Esophagus muscularis mucosa (tissue), 4 donors: ENCODE data around the gene ATP7B. TPM values are rescaled to one million over a fixed set of nuclear protein-coding genes. Genes with fewer than 3 reads are reported as not detected.

Experiments
- DNase-seq: peaks from one replicate; pipeline ENCODE4 v3.0.0-alpha.2; 2017; ENCODE audit errors: extremely low spot score
- H3K27ac ChIP-seq, 4 donors: fragments of 200-600 bp; sonication (generic); replicated peaks in 1 of 4; 1 replicate in 3 of 4; 2 replicates in 1 of 4; pipeline ENCODE4 v1.5.1; 2016 to 2019; ENCODE audit warnings: mild to moderate bottlenecking in 1 of 4
- H3K27me3 ChIP-seq, 4 donors: fragments of 200-600 bp; sonication (generic); one replicate each; pipeline versions ENCODE4 v1.5.1 to v1.6.0; 2016 to 2019
- H3K36me3 ChIP-seq, 4 donors: fragments of 200-600 bp; sonication (generic); one replicate each; pipeline ENCODE4 v1.5.1; 2016 to 2019
- H3K4me1 ChIP-seq, 4 donors: fragments of 200-600 bp; sonication (generic); one replicate each; pipeline ENCODE4 v1.5.1; 2016 to 2019
- H3K4me3 ChIP-seq, 4 donors: fragments of 200-600 bp; sonication (generic); 1 replicate in 2 of 4; 2 replicates in 2 of 4; pipeline ENCODE4 v1.5.1; 2016 to 2019; ENCODE audit warnings: mild to moderate bottlenecking in 4 of 4, moderate library complexity in 1 of 4
- H3K9me3 ChIP-seq, 4 donors: fragments of 200-600 bp; sonication (generic); 1 replicate in 3 of 4; 2 replicates in 1 of 4; pipeline ENCODE4 v1.5.1; 2016 to 2019
- EP300 ChIP-seq: sonication (generic); formaldehyde crosslinking; IDR thresholded peaks from one replicate; pipeline ENCODE4 v1.6.1; 2017; ENCODE audit warnings: antibody characterized with exemption
- POLR2A ChIP-seq: fragments of 450-650 bp; IDR thresholded peaks from one replicate; pipeline ENCODE4 v1.6.1; 2017; ENCODE audit warnings: antibody characterized with exemption, moderate library complexity, mild to moderate bottlenecking, low read depth
- POLR2AphosphoS5 ChIP-seq, 2 donors: sonication (generic); formaldehyde crosslinking; IDR thresholded peaks; one replicate each; pipeline ENCODE4 v1.6.1; 2017; ENCODE audit warnings: antibody characterized with exemption in 2 of 2
- WGBS: methylation state at CpG from one replicate; pipeline ENCODE4 v1.1.5; 2018; 5-methylcytosine and 5-hydroxymethylcytosine counted together
- intact Hi-C: fragments of 100-400 bp; cut with DNase I; formaldehyde crosslinking; loops from one replicate; pipeline ENCODE4 v1.15.1; 2023
- total RNA-seq, 4 donors: library from RNA; depleted of rRNA; stranded (reverse); fragments of >200 nt; gene quantifications; one replicate each; pipeline versions ENCODE4 v1.1.0 to v1.2.1, GENCODE V29; 2016
- TF ChIP-seq, protein P1 (sequence below), 3 experiments: fragments of 200-600 bp in 2 of 3; fragments of 450-650 bp in 1 of 3; sonication (generic) in 2 of 3; IDR thresholded peaks; one replicate each; pipeline ENCODE4 v1.5.1; 2017 to 2019; ENCODE audit warnings: antibody characterized with exemption in 3 of 3, mild to moderate bottlenecking in 2 of 3, moderate library complexity in 1 of 3

ATP7B gene
- total RNA-seq, 4 donors from 2014 or later, result 2.5 to 5.2 (median 4.4) TPM

DNA sequence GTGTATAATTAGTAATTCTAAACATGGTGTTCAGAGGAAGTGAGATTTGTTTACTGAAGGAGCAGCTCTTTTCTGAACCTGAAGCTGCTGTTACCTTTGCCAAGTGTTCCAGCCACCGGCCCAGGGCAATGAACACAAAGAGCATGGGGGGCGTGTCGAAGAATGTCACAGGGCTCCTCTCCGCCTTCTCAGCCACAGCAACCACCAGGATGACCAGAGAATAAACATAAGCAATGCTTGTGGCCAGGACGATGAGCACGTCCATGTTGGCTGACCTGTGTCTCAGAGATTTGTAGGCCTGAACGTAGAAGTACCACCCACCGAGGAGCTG is 53.1 kb downstream of the ATP7B start:
- DNase-seq, result no peak
- Histone ChIP-seq H3K27ac (no peak overlapping the region), H3K4me3 (no peak overlapping the region), H3K27me3 (no peaks in the 10 kb centered on the region), H3K4me1 (no peaks in the 10 kb centered on the region), H3K9me3 (no peaks in the 10 kb centered on the region), H3K36me3 (peaks cover 0 to 43% (median 17%) of the 10 kb centered on the region in 4 donors)
- no peak for TF ChIP-seq POLR2AphosphoS5 (IDR thresholded peaks at IDR 0.05)
- intact Hi-C loops, result no loop called here
- WGBS, result 97% methylated on average over 5 of the region's 8 CpGs

DNA sequence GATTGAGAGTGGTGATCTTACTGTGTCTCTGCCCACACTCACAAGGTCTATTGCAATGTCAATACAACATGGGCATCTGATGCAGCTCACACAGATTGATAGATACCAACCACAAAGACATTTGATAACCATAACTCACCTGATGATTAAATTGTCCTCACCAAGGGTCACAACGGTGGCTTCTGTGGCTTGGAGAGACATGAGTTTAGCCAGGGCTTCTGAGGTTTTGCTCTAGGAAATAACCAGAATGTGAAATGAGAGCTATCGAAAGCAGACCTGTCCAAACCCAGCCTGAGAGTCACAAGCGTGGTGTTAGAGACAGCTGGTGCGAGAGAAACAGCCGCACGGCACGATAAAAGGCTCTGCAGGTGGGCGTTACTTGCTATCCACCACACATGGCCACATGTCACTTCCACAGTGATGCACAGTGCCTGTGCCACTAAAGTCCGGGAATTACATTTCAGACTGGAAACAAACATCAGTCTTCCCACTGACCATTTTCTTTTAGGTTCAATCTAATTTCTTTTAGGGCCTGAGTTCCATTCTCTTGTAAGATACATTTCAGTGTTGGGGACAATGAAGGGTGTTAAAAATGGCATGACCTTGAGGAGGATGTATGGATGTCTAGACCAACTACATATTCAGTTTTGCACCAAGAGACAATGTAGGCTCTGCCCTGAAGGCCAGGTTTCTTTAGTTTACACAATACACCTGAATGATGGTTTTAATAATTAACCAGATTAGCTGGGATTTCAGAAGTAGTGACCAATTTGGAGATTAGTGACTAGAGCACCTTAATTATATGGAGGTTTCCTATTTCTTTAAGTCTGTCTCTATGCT is 53.7 kb downstream of the ATP7B start:
- Histone ChIP-seq H3K36me3 (peaks cover 0 to 47% (median 20%) of the 10 kb centered on the region in 4 donors), H3K4me3 (no peak overlapping the region), H3K4me1 (no peaks in the 10 kb centered on the region), H3K9me3 (no peaks in the 10 kb centered on the region), H3K27ac (no peak overlapping the region), H3K27me3 (no peaks in the 10 kb centered on the region)
- TF ChIP-seq EP300, result no peak
- no peak for TF ChIP-seq POLR2AphosphoS5 (IDR thresholded peaks at IDR 0.05)
- TF ChIP-seq, protein P1, sequence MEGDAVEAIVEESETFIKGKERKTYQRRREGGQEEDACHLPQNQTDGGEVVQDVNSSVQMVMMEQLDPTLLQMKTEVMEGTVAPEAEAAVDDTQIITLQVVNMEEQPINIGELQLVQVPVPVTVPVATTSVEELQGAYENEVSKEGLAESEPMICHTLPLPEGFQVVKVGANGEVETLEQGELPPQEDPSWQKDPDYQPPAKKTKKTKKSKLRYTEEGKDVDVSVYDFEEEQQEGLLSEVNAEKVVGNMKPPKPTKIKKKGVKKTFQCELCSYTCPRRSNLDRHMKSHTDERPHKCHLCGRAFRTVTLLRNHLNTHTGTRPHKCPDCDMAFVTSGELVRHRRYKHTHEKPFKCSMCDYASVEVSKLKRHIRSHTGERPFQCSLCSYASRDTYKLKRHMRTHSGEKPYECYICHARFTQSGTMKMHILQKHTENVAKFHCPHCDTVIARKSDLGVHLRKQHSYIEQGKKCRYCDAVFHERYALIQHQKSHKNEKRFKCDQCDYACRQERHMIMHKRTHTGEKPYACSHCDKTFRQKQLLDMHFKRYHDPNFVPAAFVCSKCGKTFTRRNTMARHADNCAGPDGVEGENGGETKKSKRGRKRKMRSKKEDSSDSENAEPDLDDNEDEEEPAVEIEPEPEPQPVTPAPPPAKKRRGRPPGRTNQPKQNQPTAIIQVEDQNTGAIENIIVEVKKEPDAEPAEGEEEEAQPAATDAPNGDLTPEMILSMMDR (IDR thresholded peaks at IDR 0.05), result no peak
- TF ChIP-seq POLR2A, result no peak
- intact Hi-C loops, result no loop called here
- DNase-seq, result no peak
- WGBS, result 94% methylated on average over 9 of the region's 9 CpGs

DNA sequence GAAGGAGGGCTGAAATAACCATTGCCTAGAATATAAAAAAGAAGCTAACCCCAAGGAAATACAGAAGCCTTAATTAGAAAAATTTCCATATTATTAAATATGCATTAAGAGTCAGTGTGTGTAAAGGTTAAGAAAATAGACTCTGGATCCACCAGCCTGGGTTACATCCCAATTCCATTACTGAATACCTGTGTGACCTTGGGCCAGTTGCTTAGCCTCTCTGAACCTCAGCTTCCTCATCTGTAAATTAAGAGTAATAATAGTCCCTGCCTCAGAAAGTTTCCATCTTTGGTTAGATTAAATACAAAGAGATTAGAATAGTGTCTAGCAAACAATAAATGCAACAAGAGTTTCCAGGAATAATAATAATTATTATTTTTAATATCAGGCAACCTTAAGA is 54.5 kb downstream of the ATP7B start:
- intact Hi-C loops, result no loop called here
- Histone ChIP-seq H3K27ac (no peak overlapping the region), H3K36me3 (peaks cover 0 to 48% (median 20%) of the 10 kb centered on the region in 4 donors), H3K4me3 (no peak overlapping the region), H3K4me1 (no peaks in the 10 kb centered on the region), H3K9me3 (no peaks in the 10 kb centered on the region), H3K27me3 (no peaks in the 10 kb centered on the region)
- TF ChIP-seq EP300, result no peak
- no peak for TF ChIP-seq POLR2AphosphoS5 (IDR thresholded peaks at IDR 0.05)
- TF ChIP-seq, protein P1 (IDR thresholded peaks at IDR 0.05), result no peak
- no peak for TF ChIP-seq POLR2A
- DNase-seq, result no peak

DNA sequence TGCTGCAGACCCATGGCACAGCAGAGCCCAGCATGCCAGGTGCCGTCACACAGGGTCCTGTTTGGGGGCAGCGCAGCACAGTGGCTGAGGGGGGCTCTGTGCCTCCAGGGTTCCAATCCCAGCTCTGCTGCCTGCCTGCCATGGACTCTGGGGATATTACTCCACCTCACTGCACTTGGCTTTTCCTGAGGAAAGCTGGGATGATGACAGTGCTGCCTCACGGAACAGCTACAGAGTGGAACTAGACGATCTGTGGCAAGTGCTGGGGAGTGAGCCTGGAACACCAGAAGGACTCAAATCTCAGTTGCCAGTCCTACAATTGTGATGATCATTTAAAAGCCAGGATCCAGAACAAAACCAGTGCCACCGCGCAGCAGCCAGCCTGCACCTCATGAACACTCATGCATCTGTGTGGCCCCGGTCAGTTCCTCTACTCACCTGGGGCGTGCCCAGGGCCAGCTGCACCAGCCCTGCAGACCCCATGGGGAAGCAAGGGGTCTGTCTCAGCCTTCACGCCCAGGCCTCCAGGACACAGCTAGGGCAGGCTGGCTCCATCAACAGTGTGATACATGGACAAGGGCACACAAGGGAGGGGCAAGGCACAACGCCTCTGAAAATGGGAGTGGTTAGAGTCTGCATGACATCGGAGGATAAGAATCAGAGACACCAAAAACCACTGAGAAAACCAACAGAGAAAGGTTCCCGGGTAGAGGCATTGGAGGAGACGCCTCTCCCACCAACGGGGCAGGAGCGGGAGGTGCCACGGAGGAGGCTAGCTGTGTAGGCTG is 55.2 kb downstream of the ATP7B start:
- intact Hi-C loops, result no loop called here
- Histone ChIP-seq H3K27ac (no peak overlapping the region), H3K36me3 (peaks cover 0 to 44% (median 20%) of the 10 kb centered on the region in 4 donors), H3K4me1 (no peaks in the 10 kb centered on the region), H3K4me3 (no peak overlapping the region), H3K27me3 (no peaks in the 10 kb centered on the region), H3K9me3 (no peaks in the 10 kb centered on the region)
- WGBS, result 84% methylated on average over 16 of the region's 16 CpGs
- DNase-seq, result no peak
- TF ChIP-seq POLR2AphosphoS5 (IDR thresholded peaks at IDR 0.05), result no peak
- no peak for TF ChIP-seq POLR2A
- no peak for TF ChIP-seq EP300
- TF ChIP-seq, protein P1 (IDR thresholded peaks at IDR 0.05), result no peak

DNA sequence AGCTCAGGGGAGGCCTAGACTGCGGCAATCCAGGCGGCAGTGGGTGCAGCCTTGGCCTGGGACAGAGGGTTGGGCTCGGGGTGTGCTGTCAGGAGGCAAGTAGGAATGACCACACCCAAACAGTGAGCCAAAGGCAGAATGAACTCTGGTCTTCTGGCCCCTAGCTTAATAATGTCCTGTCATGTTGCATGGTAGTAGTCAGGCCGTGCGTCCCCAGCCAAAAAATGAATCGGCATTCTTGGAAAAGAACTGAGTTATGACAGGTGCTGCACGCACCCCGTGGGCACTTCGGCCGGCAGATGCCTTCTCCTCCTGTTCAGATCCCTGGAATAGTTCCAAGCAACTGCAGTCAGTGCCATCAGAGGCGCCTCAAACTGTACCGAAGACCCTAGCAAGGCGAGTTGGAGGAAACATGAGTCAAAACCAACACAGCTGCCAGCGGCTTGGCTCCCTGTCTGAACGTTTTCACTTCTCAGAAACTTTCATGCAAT is 55.9 kb downstream of the ATP7B start:
- H3K36me3 ChIP-seq, result peaks cover 0 to 47% (median 20%) of the 10 kb centered on the region in 4 donors
- TF ChIP-seq, protein P1 (IDR thresholded peaks at IDR 0.05), result no peak
- TF ChIP-seq POLR2A (no peak), EP300 (no peak), POLR2AphosphoS5 (IDR thresholded peaks at IDR 0.05) (no peak)
- intact Hi-C loops, result no loop called here
- H3K27me3 ChIP-seq, result no peaks in the 10 kb centered on the region
- no peaks in the 10 kb centered on the region for H3K4me1 ChIP-seq
- 75% methylated on average over 15 of the region's 15 CpGs for WGBS
- H3K27ac ChIP-seq, result no peak overlapping the region
- H3K9me3 ChIP-seq, result no peaks in the 10 kb centered on the region
- no peak overlapping the region for H3K4me3 ChIP-seq
- DNase-seq, result no peak
